PC-9 (cell line): ENCODE data around the gene SAMD15. TPM values are rescaled to one million over a fixed set of nuclear protein-coding genes. Genes with fewer than 3 reads are reported as not detected.

Experiments used
- BruUV-seq: library from RNA; stranded (reverse); fragments of 400-500 nt; replicated peaks from 2 replicates; lab custom pipeline; 2021; lab: Mats Ljungman, UMichigan
- CTCF ChIA-PET: fragments of 300-600 bp; sonication (Branson Sonifier 250); formaldehyde crosslinking; loops from one replicate; lab custom pipeline; 2022; ENCODE audit warnings: antibody characterized with exemption; lab: Charles Lee
- POLR2A ChIA-PET: fragments of 300-600 bp; sonication (Branson Sonifier 250); formaldehyde crosslinking; loops from one replicate; lab custom pipeline; 2022; ENCODE audit warnings: antibody characterized with exemption; ENCODE audit not compliant: unreplicated experiment; lab: Charles Lee
- DNase-seq, 2 experiments: peaks; one replicate each; pipeline versions ENCODE4 v3.0.0 to v3.0.0-alpha.2; 2015 to 2022; ENCODE audit warnings: mixed read lengths in 1 of 2
- H2AFZ ChIP-seq: fragments of 200-600 bp; sonication (generic); 2 replicates; pipeline ENCODE4 v1.8.1; 2017; ENCODE audit warnings: antibody characterized with exemption
- H3F3A ChIP-seq: fragments of 200-600 bp; sonication (generic); 2 replicates; pipeline ENCODE4 v1.8.1; 2017; ENCODE audit warnings: antibody characterized with exemption, mild to moderate bottlenecking, low read depth; ENCODE audit not compliant: insufficient read depth
- H3K27ac ChIP-seq: fragments of 200-600 bp; sonication (generic); 2 replicates; pipeline ENCODE4 v1.6.1; 2016; ENCODE audit warnings: mixed run types
- H3K27me3 ChIP-seq: fragments of 200-600 bp; sonication (generic); 2 replicates; pipeline ENCODE4 v1.6.1; 2016; ENCODE audit warnings: low read depth, mixed run types; ENCODE audit not compliant: insufficient read depth
- H3K36me3 ChIP-seq: fragments of 200-600 bp; sonication (generic); 2 replicates; pipeline ENCODE4 v1.6.1; 2016; ENCODE audit warnings: low read depth, mixed run types
- H3K4me1 ChIP-seq: fragments of 200-600 bp; sonication (generic); replicated peaks from 2 replicates; pipeline ENCODE4 v1.6.1; 2016; ENCODE audit warnings: mixed run types; ENCODE audit not compliant: insufficient read depth
- H3K4me2 ChIP-seq: fragments of 200-600 bp; sonication (generic); 2 replicates; pipeline ENCODE4 v1.6.1; 2017; ENCODE audit warnings: mixed run types
- H3K4me3 ChIP-seq: fragments of 200-600 bp; sonication (generic); 2 replicates; pipeline ENCODE4 v1.6.1; 2016; ENCODE audit warnings: mixed run types
- H3K79me2 ChIP-seq: fragments of 200-600 bp; sonication (generic); 2 replicates; pipeline ENCODE4 v1.6.1; 2017; ENCODE audit warnings: low read depth, mixed run types
- H3K9me2 ChIP-seq: fragments of 200-600 bp; sonication (generic); 2 replicates; pipeline ENCODE4 v1.8.1; 2017; ENCODE audit warnings: mild to moderate bottlenecking; ENCODE audit not compliant: insufficient read depth
- H3K9me3 ChIP-seq: fragments of 200-600 bp; sonication (generic); 2 replicates; pipeline ENCODE4 v1.8.1; 2016; ENCODE audit warnings: low read depth; ENCODE audit not compliant: insufficient read depth
- H4K20me1 ChIP-seq: fragments of 200-600 bp; sonication (generic); 2 replicates; pipeline ENCODE4 v1.8.1; 2017; ENCODE audit not compliant: insufficient read depth
- CTCF ChIP-seq: fragments of 200-600 bp; sonication (generic); conservative IDR thresholded peaks from 2 replicates; pipeline ENCODE4 v1.6.1; 2017; ENCODE audit warnings: mixed run types, antibody characterized with exemption, mild to moderate bottlenecking, moderate library complexity
- EZH2 ChIP-seq: fragments of 200-600 bp; sonication (generic); IDR thresholded peaks from 2 replicates; pipeline ENCODE4 v1.8.0; 2017; ENCODE audit warnings: antibody characterized with exemption, low read depth
- intact Hi-C: fragments of 100-400 bp; cut with micrococcal nuclease; formaldehyde crosslinking; loops from one replicate; pipeline ENCODE4 v1.10.0; 2022; ENCODE audit not compliant: unreplicated experiment
- total RNA-seq: library from RNA; stranded (reverse); gene quantifications from 2 replicates; pipeline ENCODE4 v1.2.3, GENCODE V29; 2021

The SAMD15 gene
- total RNA-seq, 1 experiment from 2014 or later, result 7.8 TPM

DNA sequence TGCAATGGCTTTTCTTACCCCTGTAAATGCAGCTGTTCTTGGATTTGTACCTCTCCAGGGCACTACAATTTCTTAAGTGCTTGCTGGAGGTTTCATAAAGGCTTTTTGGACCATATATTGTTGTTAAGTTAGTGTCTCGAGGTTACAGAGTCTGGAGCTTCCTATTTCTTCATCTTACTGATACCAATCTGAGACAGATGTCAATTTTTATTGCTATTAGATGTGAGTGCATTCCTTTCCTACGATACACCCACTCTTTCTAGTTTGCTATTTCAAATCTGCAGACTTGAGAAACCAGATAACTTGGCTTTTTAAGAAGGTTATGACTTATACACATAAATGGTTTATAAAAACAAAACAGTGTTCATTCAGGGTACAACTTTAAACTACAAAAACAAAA lies 44.0 kb downstream of the SAMD15 start:
- peaks cover 5% of the 10 kb centered on the region; the same call in 1 of the 2 replicates for H3K9me3 ChIP-seq
- H3K4me1 ChIP-seq, result no peaks in the 10 kb centered on the region
- intact Hi-C loops, result no loop called here
- POLR2A ChIA-PET, result interaction anchor here (0.6 kb wide), 1 partner anchor 50 kb away, joined by 5 read pairs; no protein-coding TSS in a partner anchor
- DNase-seq, result peak in 1 of 2 experiments; percentile 45
- no peaks in the 10 kb centered on the region for H3K79me2 ChIP-seq
- H3F3A ChIP-seq, result 0 out of 2 replicates have a peak, but pooled peaks cover 8% of the 10 kb centered on the region
- 0 out of 2 replicates have a peak, but pooled peaks cover 6% of the 10 kb centered on the region for H3K36me3 ChIP-seq
- no TSS peak for BruUV-seq
- no peaks in the 10 kb centered on the region for H4K20me1 ChIP-seq
- no peaks in the 10 kb centered on the region for H3K27me3 ChIP-seq
- H3K4me2 ChIP-seq, result no peak overlapping the region
- no peaks in the 10 kb centered on the region for H3K9me2 ChIP-seq
- CTCF ChIA-PET, result no interaction called here
- no peak overlapping the region for H3K27ac ChIP-seq
- H2AFZ ChIP-seq, result no peak overlapping the region
- TF ChIP-seq EZH2, result no peak
- TF ChIP-seq CTCF, result no peak
- H3K4me3 ChIP-seq, result no peak overlapping the region

DNA sequence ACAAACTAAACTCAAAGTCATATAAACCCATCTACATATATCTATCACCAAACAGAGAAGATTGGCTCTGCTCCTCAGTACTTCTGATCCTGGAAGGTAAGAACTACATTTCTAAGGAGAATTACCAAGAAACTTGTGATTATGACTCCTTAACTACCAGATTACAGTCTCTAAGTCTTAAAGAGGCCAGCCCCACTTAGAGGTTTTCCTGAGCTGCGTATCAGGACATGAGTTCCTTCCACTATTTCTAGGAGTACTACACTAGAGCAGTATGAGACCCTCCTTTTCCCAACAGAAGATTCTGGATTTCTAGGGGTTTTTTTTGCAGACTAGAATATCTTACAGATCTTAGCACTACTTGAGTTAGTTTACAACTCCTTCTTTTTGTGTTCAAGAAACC lies 46.2 kb downstream of the SAMD15 start, which contains the start of gene NOXRED1:
Gene NOXRED1 (minus strand): TSS at position 101 of the 400 bp plus-strand sequence. CDS start 634 bp downstream, outside the sequence.
- TF ChIP-seq CTCF (no peak), EZH2 (no peak)
- H3K27me3 ChIP-seq, result no peaks in the 10 kb centered on the region
- no peak within 1 kb of the TSS for H3K4me2 ChIP-seq
- ChIA-PET POLR2A (no interaction called here), CTCF (no interaction called here)
- DNase-seq, result no peak
- no TSS peak for BruUV-seq
- H3K36me3 ChIP-seq, result peaks cover 21% of the 10 kb centered on the region; the same call in 1 of the 2 replicates
- no peak within 1 kb of the TSS for H2AFZ ChIP-seq
- H4K20me1 ChIP-seq, result no peaks in the 10 kb centered on the region
- peaks cover 5% of the 10 kb centered on the region; the same call in 1 of the 2 replicates for H3K9me3 ChIP-seq
- H3K4me3 ChIP-seq, result no peak within 1 kb of the TSS
- intact Hi-C loops, result no loop called here
- H3K79me2 ChIP-seq, result no peaks in the 10 kb centered on the region
- no peaks in the 10 kb centered on the region for H3K4me1 ChIP-seq
- H3F3A ChIP-seq, result 0 out of 2 replicates have a peak, but pooled peaks cover 8% of the 10 kb centered on the region
- no peak within 1 kb of the TSS for H3K27ac ChIP-seq
- H3K9me2 ChIP-seq, result no peaks in the 10 kb centered on the region

GRCh38 chr14:77424862-77425261 lies 47.7 kb downstream of the SAMD15 start:
- Histone ChIP-seq H3K4me3 (no peak overlapping the region), H3K27ac (no peak overlapping the region), H3K4me2 (no peak overlapping the region), H3F3A (0 out of 2 replicates have a peak, but pooled peaks cover 8% of the 10 kb centered on the region), H3K36me3 (peaks cover 35% of the 10 kb centered on the region; the same call in 1 of the 2 replicates), H3K79me2 (no peaks in the 10 kb centered on the region), H4K20me1 (no peaks in the 10 kb centered on the region), H3K27me3 (no peaks in the 10 kb centered on the region), H3K9me3 (peaks cover under 1% of the 10 kb centered on the region; the same call in 1 of the 2 replicates), H3K9me2 (no peaks in the 10 kb centered on the region), H3K4me1 (no peaks in the 10 kb centered on the region), H2AFZ (no peak overlapping the region)
- ChIA-PET POLR2A (no interaction called here), CTCF (no interaction called here)
- intact Hi-C loops, result no loop called here
- DNase-seq, result no peak
- BruUV-seq, result no TSS peak
- TF ChIP-seq EZH2 (no peak), CTCF (no peak)
